HG03520 (cell line): ENCODE data around the gene PPP1R7.

Experiments
- ATAC-seq: cut with Tn5 transposase; IDR thresholded peaks from one replicate; pipeline ENCODE4 v1.9.1; 2021; ENCODE audit warnings: mild to moderate bottlenecking, moderate library complexity; ENCODE audit not compliant: unreplicated experiment

The PPP1R7 gene

DNA sequence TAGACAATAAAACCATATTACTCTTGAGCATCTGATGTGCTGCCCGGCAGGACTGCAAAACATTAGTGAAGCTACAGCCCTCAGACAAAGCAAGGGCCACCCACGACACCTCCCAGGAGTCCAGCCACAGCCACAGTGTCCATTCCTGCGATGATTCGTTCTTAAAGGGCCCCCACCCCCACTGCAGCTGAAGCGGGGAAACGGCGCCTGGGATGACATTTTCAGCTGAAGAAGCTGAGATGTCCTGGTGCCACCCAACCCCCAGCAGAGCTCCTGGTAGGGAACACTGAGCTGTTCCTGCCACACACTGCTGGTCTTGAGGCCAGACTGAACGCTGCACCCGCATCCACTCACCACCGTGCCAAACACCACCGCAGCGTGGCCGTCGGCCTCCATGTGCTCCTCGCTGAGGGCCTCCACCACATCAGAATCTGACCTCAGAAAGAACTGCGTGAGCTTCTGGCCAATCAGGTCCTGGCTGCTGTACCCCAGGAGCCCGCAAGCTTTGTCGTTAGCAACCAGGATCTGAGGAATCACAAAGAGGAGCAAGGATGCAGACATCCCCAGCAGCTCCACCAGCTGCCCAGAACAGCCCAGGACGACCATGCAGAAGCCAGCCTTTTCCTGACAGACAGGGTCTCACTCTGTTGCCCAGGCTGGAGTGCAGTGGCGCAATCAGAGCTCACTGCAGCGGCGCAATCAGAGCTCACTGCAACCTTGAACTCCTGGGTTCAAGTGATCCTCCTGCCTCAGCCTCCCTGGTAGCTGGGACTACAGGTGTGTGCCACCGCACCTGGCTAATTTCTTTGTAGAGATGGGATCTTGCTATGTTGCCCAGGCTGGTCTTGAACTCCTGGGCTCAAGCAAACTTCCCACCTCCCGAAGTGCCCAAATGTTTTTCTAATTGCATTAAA lies 10.5 kb upstream of the PPP1R7 start:
- ATAC-seq = no peak

DNA sequence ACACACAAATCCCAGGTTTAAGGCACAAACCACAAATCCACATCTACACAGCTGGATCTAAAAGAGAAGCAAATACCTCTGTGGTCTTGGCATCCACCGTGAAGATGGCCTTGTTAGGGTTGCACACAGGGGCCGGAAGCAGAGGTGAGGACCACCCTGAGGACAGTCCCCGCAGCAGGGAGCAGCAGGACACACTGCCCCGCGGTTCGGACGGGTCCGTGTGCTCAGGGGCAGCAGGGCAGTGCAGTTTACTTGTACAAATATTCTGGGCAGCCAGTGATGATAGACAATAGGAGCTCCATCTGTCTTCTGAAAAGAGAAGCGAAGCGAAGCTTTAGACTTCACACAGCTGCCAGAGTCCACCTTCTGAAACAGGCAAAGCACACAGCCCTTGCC lies 9.8 kb upstream of the PPP1R7 start:
- ATAC-seq = no peak

DNA sequence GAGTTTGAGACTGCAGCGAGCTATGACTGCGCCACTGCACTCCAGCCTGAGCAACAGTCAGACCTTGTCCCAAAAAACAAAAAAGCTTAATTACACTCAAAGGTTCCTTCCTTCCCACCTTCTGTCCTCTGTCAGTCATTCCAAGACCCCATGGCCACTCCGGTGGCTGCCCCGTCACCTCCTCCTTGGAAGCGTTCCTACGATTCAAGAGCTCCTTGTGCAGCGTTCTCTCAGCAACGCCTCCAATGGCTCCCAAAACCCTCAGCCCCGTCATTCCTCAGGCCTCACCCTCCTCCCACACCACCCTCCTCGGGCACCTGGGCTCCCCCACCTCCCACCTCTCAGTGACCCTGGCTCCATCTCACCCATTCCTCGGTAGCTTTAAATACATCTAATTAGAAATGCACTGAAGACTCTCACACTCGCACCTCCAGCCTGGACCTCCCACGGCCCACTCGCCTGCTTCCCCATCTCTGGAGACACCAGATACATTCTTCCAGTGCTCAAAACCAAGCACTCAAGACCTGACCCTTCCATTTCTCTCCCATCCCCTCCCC lies 9.0 kb upstream of the PPP1R7 start:
- no peak for ATAC-seq

DNA sequence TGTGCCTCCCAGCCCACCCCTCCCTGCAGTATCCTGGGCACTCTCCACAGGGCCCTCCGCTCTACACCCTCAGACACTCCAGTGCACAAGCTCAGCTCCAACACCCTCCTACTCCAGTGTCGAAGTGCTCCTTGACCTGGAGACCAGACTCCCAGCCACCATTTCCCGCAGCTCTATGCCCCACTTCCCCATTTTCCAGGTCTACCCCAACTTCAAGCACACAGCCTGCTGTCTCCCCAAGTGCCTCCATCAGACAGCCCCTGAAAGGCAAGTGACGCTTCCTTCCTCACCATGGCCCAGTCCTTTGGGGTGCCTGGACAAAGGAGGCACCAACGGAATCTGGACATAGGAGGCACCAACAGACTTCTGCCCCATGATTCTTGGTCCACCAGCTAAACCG lies 8.2 kb upstream of the PPP1R7 start:
- ATAC-seq = no peak

DNA sequence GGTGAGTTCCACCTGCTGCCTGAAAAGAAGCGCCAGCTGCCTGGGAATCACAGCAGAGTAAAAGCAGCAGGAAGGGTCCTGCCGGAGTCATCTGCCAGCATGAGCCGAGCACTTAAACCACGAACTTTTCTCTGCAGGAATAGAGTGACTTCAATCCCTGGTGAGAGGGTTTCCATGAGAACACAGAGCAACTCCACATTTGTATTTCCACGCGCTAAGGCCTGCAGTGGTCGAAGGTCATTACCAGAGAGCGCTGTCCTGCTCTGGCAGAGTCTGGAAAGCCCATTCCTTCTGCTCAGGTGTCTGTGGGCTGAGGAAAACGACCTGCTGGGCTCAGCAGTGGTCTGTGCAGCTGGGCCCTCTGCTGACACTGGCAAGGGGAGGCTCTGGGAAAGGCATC lies 7.7 kb upstream of the PPP1R7 start:
- ATAC-seq = no peak

DNA sequence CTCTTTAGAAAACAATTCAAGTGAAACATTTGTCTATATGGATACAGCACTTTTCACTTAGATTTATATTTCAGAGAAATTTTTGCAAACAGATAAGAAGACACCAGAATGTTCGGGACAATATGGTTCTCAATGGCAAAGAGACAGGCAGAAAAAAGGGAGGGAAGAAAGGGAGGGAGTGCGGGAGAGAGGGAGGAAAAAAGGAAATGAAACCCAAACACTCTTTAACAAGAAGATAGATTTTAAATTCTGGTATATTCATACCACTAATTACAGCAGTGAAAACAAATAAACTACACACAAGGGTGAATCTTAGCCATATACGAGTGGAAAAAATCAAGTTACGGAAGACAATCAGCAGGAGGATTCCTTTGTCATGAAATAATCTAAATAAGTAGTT lies 4.0 kb upstream of the PPP1R7 start:
- no peak for ATAC-seq

DNA sequence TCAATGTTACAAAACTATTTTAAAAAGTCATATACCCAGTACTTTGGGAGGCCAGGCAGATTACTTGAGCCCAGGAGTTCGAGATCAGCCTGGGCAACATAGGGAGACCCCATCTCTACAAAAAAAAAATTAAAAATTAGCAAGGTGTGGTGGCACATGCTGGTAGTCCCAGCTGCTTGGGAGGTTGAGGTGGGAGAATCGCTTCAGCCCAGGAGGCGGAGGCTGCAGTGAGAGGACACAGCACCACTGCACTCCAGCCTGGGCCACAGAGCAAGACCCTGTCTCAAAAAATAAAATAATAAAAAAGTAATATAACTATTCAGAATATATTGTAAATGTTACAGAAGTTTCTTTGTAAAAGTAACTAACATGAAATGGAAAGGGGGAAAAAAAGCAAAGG lies 2.9 kb upstream of the PPP1R7 start:
- ATAC-seq = no peak

DNA sequence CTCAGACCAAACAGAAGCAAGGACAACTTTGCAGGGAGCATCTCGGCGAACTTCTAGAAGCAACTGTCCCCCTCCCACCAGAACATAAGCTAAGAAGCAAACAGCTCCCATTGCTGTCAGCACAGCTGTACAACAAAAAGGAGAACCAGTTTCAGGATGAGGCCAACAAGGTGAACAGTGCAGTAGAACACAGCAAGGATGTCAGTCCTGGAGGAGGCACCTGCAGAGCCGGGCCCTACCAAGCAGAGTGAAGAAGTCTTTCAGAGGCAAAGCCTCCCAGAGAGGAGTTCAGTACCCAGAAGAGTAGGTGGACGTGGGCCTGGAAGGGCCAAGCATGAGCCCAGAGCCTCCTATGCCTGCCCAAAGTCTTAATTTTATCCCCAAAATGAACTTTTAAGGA lies 2.0 kb upstream of the PPP1R7 start:
- ATAC-seq = no peak

DNA sequence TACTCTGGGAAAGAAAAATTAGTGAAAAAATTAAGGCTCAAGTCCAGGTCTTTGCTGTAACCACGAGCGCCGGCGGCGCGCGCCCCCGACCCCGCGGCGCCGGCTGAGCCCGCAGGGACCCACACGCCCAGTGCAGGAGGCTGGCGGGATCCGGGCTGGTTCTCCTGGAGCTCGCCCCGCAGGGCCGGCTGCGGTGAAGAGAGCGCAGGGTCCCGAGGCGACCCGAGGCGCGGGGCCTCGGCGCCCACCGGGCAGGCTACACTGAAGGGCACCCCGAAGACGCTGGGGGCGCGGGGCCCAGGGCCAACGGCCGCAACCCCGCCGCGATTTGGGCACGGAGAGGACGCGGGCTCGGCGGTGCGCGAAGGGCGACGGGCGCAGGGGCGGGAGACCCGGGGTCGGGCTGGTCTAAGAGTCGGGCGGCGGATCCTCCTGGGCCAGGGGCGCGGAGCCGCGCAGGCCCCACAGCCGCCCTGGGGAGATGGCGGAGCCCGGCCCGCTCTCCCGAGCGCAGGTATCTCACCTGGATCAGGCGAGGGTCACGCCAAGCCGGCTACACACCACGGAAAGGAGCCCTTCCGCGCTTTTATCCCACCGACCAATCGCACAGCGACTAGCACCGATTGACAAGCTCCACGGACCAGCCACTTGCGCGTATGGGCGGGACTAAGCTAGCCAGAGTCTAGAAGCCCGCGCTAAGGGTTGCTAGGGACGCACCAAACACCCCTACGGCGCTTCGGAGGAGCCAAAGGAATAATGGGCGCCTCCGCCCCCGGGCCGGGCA lies 1.2 kb upstream of the PPP1R7 start, which contains the start of gene PASK:
Gene PASK, minus strand, starts transcription at position 582 of the 784 bp plus-strand sequence. CDS start 6,440 bp downstream, outside the sequence.
- peak; percentile 73 for ATAC-seq

DNA sequence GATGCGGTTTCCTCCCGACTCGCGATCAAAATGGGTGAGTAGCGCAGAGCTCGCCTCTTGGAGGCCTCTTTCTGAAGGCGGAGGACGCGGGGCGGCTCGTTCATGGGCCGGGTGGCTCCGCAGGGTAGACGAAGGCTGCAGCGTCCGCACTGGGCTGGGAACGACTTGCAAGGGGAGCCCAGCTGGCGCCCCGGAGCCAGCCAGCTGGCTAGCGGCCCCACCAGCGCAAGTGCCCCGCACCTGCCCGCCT lies 667 bp upstream of the PPP1R7 start:
- ATAC-seq = peak; percentile 4

DNA sequence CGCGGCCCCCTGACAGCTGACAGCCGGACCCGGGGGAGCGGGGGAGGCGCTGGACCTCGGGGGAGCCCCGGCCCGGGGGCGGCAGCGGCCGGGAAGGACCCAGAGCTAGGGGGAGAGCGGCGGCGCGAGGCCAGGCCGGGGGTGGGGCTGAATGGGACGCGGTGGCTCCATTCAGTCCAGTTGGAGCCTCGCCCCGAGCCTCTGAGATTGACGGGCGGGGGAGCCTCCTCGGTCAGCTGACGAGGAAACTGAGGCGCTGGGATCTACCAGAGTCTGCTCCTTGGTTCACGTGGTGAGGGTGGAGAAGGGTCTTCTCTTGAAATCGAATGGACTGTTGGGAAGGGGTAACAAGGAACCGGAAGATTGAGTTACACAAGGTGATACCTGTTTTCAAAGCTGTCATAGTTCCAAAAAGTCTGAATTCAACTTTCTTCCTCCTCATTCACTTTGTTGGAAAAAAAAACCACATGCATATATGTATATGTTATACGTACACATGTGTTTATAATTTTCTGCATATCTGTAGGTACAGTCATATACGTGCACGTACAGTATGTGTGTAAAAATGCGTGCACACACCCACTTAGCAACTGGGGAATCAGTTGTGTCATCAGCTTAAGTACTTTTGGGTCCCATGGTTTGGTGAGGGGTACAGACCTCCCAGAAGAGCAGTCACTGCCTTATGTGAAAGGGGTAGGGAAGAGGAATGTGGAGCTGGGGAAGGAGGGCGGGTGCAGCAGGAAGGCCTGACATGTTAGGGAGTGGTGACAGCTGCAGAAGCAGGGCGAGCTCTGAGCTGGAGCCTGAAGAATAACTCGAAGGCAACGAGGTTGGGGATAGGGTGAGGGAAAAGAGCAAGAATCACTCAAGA lies 628 bp downstream of the PPP1R7 start:
- ATAC-seq = no peak

DNA sequence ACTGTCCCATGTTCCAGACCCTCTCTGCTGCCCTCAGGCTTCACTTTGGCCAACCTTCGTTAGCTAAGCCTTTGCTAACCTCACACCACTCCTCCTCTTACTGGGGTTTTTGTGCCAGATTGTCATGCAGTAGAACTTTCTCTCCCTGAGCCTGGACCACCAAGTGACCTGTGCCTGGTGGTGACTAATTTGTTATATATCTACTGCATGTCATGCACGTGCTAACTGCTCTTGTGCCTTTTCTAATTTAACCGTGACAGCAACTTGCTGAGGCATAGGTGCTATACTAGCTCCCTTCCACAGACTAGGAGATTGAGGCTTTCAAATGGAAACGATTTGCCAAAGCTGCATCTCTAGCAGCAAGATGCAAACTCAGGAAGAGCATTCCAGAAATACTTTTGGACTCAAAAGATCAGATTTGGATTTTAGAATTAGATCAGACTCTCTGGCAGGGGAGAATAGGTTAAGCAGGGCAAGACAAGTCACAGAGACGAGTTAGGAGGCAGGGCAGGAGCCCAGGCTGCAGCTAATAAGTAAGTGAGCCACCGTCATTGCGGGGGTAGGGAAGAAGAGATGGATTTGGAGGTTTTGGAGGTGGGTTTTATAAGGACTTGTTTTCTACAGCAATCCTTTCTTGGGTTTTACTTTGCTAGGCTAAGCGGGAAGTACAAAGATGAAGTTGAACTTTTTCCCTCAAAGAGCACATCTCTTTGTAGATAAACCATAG lies 1.8 kb downstream of the PPP1R7 start:
- ATAC-seq = no peak

DNA sequence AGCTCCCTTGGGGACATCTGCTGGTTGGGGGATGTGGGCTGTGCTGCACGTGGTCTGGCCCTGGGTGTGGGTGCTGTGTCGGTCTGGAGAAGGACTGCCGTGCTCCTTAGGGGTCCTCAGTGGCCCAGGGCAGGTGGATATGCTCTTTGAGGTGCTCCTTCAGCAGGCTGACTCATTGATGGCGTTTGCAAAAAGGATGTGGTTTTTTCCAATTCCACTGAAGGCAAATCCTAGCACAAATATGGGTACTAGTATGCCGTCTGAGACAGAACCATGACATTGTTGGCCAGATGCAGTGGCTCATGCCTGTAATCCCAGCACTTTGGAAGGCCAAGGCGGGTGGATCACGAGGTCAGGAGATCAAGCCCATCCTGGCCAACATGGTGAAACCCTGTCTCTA lies 3.3 kb downstream of the PPP1R7 start:
- no peak for ATAC-seq

DNA sequence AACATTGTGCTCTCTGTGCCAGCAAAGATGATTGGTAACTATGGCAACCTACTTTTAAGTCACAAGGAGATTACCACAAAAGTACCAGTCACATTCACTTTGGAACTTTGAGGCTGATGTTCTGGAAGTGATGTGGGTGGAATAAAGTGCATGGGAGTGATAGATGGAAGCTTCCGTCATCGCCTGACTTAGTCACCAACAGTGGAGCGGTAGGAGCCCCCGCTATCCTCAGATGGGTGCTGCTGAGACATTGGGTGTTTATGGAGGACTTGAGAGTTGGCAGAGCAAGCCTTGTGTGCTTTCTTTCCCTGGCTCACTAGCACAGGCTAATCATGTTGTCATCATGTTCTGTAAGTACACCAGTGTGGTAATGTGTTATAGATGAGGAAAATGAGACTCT lies 4.6 kb downstream of the PPP1R7 start:
- no peak for ATAC-seq

DNA sequence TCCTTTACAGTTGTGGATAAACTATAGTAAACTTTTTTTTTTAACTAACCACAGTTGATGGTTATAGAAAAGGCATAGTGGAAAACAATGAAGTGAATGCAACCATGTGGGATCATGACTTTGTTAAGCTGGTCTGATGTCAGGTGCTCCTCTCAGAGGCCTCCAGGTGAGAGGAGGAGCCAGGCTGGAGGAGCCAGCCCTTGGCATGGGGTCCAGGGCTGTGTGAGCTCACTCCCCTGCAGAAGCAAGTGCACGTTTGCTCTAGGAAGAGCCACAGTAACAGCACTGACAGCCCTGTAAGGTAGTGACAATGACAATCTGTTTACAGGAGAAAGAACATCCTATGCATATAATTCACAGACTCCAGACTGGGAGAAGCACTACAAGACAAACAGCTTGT lies 5.7 kb downstream of the PPP1R7 start:
- ATAC-seq = no peak

DNA sequence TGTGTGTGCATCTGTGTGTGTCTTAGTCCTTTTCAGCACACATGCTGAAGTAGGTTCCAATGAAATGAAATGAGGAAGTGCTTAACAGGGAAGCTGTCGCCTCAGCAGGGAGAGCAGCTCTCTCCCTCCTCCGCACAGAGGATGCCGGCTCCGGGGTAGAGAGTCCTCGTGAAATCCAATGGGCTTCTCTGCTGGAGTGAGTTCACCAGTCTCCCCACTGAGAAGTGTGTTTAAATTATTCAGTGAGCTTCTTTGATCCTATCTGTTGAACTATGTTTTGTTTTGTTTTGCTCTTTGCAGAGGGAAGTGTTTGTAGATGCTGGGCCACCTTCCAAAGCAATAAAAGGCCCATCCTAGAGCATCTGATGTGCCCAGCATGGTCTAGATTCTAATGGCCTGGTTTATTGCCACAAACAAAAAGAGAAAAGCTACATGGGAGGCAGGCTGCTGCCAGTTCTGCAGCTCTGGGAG lies 6.7 kb downstream of the PPP1R7 start:
- no peak for ATAC-seq

DNA sequence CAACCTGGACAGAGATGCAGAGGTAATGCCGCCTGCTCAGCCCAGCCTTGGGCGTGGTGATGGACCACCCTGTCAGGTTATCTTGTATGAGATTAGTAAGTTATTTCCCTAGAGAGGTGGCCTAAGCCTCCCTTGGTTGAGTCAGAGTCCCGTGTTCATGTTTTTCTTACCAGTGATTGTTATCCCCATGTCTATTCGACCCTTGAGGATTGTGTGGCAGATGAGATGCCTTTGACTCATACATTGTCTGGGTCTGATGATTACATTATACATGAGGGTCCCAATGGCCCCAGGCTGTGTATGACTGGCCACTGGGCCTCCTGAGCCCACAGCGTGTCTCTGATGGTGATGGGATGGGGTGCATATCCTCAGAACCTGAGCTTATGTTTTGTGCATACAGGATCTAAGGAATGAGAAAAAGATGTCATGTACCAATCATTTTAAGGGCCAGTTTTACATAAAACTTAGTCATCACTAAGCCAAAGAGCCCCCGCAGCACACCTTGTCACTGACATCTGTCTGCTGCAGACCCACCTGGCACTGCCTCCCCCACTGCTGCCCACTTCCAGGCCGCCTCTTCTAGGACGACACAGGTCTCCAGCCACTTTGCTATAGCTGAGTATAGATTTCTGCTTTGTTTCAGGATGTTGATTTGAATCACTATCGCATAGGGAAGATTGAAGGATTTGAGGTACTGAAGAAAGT lies 7.7 kb downstream of the PPP1R7 start:
- no peak for ATAC-seq

DNA sequence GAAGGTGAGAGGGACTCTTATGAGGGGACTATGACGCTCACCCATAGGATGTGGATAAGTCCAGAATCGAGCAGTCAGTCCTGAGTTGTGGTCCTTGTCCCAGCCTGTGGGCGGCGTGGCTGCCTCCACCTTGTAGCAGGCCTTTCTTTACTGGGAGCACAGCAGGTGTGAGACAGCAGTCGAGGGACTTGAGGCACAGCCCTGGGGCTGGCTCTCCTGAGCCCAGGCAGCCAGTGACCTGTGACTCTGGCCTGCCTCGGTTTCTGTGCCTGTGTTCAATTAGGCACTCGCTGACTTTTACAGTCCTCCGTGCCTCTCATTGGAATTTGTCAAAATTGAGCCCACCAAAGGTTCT lies 8.3 kb downstream of the PPP1R7 start:
- ATAC-seq = no peak

DNA sequence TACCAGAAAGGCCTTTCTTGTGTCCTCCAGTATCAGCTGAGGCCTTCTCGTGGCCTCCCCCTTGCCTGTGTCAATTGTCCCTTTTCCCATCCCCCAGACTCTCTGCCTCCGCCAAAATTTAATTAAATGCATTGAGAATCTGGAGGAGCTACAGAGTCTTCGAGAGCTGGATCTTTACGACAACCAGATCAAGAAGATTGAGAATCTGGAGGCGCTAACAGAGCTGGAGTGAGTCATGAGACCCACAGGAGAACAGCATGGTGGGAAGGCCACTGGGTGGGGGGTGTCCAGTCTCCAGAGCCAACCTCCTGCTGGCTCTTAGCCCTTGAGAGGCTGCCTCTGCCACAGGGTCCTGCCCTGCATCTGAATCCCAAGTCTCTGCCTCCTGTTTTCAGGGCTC lies 8.8 kb downstream of the PPP1R7 start:
- ATAC-seq = no peak

DNA sequence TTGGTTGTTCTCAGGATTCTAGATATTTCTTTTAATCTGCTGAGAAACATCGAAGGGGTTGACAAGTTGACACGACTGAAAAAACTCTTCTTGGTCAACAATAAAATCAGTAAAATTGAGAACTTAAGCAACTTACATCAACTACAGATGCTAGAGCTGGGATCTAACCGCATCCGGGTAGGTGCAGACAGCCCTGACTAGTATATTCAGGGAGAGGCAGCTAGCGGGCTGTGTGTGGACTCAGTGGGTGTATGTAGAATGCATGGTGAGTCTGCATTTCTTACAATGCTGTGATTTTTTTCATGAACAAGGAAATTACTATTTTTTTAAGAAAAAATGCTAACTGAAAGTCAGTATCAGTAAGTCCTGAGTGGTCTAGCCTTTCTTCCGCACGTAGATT lies 10.1 kb downstream of the PPP1R7 start:
- no peak for ATAC-seq
